ENCODE data around the gene ZNF296. TPM values are rescaled to one million over a fixed set of nuclear protein-coding genes. Genes with fewer than 3 reads are reported as not detected.

The ZNF296 gene
- 1.2 TPM for polyA plus RNA-seq (2013, experiment 1 of 2)
- polyA plus RNA-seq (2013, experiment 2 of 2), result 1.0 TPM

- peak within 1 kb of the TSS; percentile 96 for H2BK15ac ChIP-seq (ENCODE audit: low read length)
- H4K91ac ChIP-seq (ENCODE audit: low read depth, low read length, poor library complexity), result no peak within 1 kb of the TSS
- no peak within 1 kb of the TSS for H4K8ac ChIP-seq (ENCODE audit: low read depth, low read length)
- peak within 1 kb of the TSS; percentile 74 for H3K18ac ChIP-seq (ENCODE audit: low read length)
- H3K4me3 ChIP-seq (ENCODE audit: low read length in 2 of 2), result peak within 1 kb of the TSS; percentile 36 to 69
- no CpG with 5 or more reads among the region's 81 CpGs for WGBS, 2 donors (ENCODE audit: extremely low coverage in 2 of 2, insufficient read length in 2 of 2, insufficient replicate concordance in 1 of 2)
- H2AK5ac ChIP-seq (ENCODE audit: low read depth, low read length), result peak within 1 kb of the TSS; percentile 73
- peak within 1 kb of the TSS; percentile 77 for H3K4me2 ChIP-seq (ENCODE audit: insufficient read depth, low read length, poor library complexity, severe bottlenecking)
- peaks cover 5 to 27% (median 20%) of the 10 kb centered on the region in 3 experiments for H3K27me3 ChIP-seq (ENCODE audit: control insufficient read depth in 3 of 3, insufficient read depth in 3 of 3, low read depth in 1 of 3, low read length in 3 of 3)
- peak within 1 kb of the TSS; percentile 86 for H2AFZ ChIP-seq (ENCODE audit: low read length)
- H2BK5ac ChIP-seq (ENCODE audit: low read length), result no peak within 1 kb of the TSS
- H2BK120ac ChIP-seq (ENCODE audit: low read depth, low read length), result no peak within 1 kb of the TSS
- H3K14ac ChIP-seq (ENCODE audit: low read length), result no peak within 1 kb of the TSS
- H3K9me3 ChIP-seq (replicated peaks in 1 of 2; ENCODE audit: control insufficient read depth in 2 of 2, insufficient read depth in 1 of 2, low read depth in 1 of 2, low read length in 2 of 2), result no peaks in the 10 kb centered on the region
- H2BK12ac ChIP-seq (ENCODE audit: low read length), result peak within 1 kb of the TSS; percentile 58
- peak within 1 kb of the TSS; percentile 70 for H3K9ac ChIP-seq (ENCODE audit: low read depth, low read length, poor library complexity)
- peaks cover 6% of the 10 kb centered on the region for H3K79me1 ChIP-seq (ENCODE audit: low read depth, low read length)
- H3K27ac ChIP-seq (replicated peaks; ENCODE audit: low read length), result no peak within 1 kb of the TSS
- H3K23ac ChIP-seq (ENCODE audit: low read depth, low read length, poor library complexity), result peak within 1 kb of the TSS; percentile 98
- H3K4me1 ChIP-seq (ENCODE audit: control insufficient read depth in 2 of 2, insufficient read depth in 1 of 2, low read depth in 1 of 2, low read length in 2 of 2), result peaks cover 13 to 14% of the 10 kb centered on the region in 2 donors
- peaks cover 2 to 9% of the 10 kb centered on the region in 2 donors for H3K36me3 ChIP-seq (replicated peaks in 1 of 2; ENCODE audit: control insufficient read depth in 2 of 2, insufficient read depth in 2 of 2, low read length in 2 of 2)
- H3K4ac ChIP-seq (ENCODE audit: low read length), result no peak within 1 kb of the TSS
- peak; percentile 50 for DNase-seq (ENCODE audit: low spot score)
Measured at GRCh38 chr19:45076029-45076850, at the start of gene ZNF296. Gene ZNF296 (minus strand): TSS chr19:45076478. CDS start chr19:45076373, 105 bp downstream.

- H3K4me1 ChIP-seq (ENCODE audit: control insufficient read depth in 2 of 2, insufficient read depth in 1 of 2, low read depth in 1 of 2, low read length in 2 of 2), result peaks cover 0 to 4% of the 10 kb centered on the region in 2 donors
- DNase-seq (ENCODE audit: low spot score), result no peak
- no CpG with 5 or more reads among the region's 9 CpGs for WGBS, 2 donors (ENCODE audit: extremely low coverage in 2 of 2, insufficient read length in 2 of 2, insufficient replicate concordance in 1 of 2)
- no peak overlapping the region for H2BK12ac ChIP-seq (ENCODE audit: low read length)
- no peak overlapping the region for H2BK15ac ChIP-seq (ENCODE audit: low read length)
- no peak overlapping the region for H3K27ac ChIP-seq (replicated peaks; ENCODE audit: low read length)
- H3K9ac ChIP-seq (ENCODE audit: low read depth, low read length, poor library complexity), result no peak overlapping the region
- H3K4me3 ChIP-seq (ENCODE audit: low read length in 2 of 2), result no peak overlapping the region
- H2BK120ac ChIP-seq (ENCODE audit: low read depth, low read length), result no peak overlapping the region
- H2AFZ ChIP-seq (ENCODE audit: low read length), result no peak overlapping the region
- no peak overlapping the region for H3K4me2 ChIP-seq (ENCODE audit: insufficient read depth, low read length, poor library complexity, severe bottlenecking)
- no peak overlapping the region for H2AK5ac ChIP-seq (ENCODE audit: low read depth, low read length)
- peaks cover 23% of the 10 kb centered on the region for H3K79me1 ChIP-seq (ENCODE audit: low read depth, low read length)
- H3K36me3 ChIP-seq (replicated peaks in 1 of 2; ENCODE audit: control insufficient read depth in 2 of 2, insufficient read depth in 2 of 2, low read length in 2 of 2), result no peaks in the 10 kb centered on the region
- no peaks in the 10 kb centered on the region for H3K27me3 ChIP-seq (ENCODE audit: control insufficient read depth in 3 of 3, insufficient read depth in 3 of 3, low read depth in 1 of 3, low read length in 3 of 3)
- no peak overlapping the region for H3K23ac ChIP-seq (ENCODE audit: low read depth, low read length, poor library complexity)
- H2BK5ac ChIP-seq (ENCODE audit: low read length), result no peak overlapping the region
- no peak overlapping the region for H3K4ac ChIP-seq (ENCODE audit: low read length)
- H3K9me3 ChIP-seq (replicated peaks in 1 of 2; ENCODE audit: control insufficient read depth in 2 of 2, insufficient read depth in 1 of 2, low read depth in 1 of 2, low read length in 2 of 2), result no peaks in the 10 kb centered on the region
- no peak overlapping the region for H4K8ac ChIP-seq (ENCODE audit: low read depth, low read length)
- no peak overlapping the region for H4K91ac ChIP-seq (ENCODE audit: low read depth, low read length, poor library complexity)
- no peak overlapping the region for H3K14ac ChIP-seq (ENCODE audit: low read length)
- no peak overlapping the region for H3K18ac ChIP-seq (ENCODE audit: low read length)
Measured at GRCh38 chr19:45125360-45125759, 49.1 kb upstream of the ZNF296 start.

- no peak overlapping the region for H3K18ac ChIP-seq (ENCODE audit: low read length)
- no peak overlapping the region for H3K23ac ChIP-seq (ENCODE audit: low read depth, low read length, poor library complexity)
- peaks cover 26% of the 10 kb centered on the region for H3K79me1 ChIP-seq (ENCODE audit: low read depth, low read length)
- no peaks in the 10 kb centered on the region for H3K4me1 ChIP-seq (ENCODE audit: control insufficient read depth in 2 of 2, insufficient read depth in 1 of 2, low read depth in 1 of 2, low read length in 2 of 2)
- no peak overlapping the region for H2BK120ac ChIP-seq (ENCODE audit: low read depth, low read length)
- WGBS, 2 donors (ENCODE audit: extremely low coverage in 2 of 2, insufficient read length in 2 of 2, insufficient replicate concordance in 1 of 2), result no CpG with 5 or more reads among the region's 6 CpGs
- H4K91ac ChIP-seq (ENCODE audit: low read depth, low read length, poor library complexity), result no peak overlapping the region
- H3K14ac ChIP-seq (ENCODE audit: low read length), result no peak overlapping the region
- H2AK5ac ChIP-seq (ENCODE audit: low read depth, low read length), result no peak overlapping the region
- H3K4ac ChIP-seq (ENCODE audit: low read length), result no peak overlapping the region
- H3K9ac ChIP-seq (ENCODE audit: low read depth, low read length, poor library complexity), result no peak overlapping the region
- H3K27me3 ChIP-seq (ENCODE audit: control insufficient read depth in 3 of 3, insufficient read depth in 3 of 3, low read depth in 1 of 3, low read length in 3 of 3), result no peaks in the 10 kb centered on the region
- H3K36me3 ChIP-seq (replicated peaks in 1 of 2; ENCODE audit: control insufficient read depth in 2 of 2, insufficient read depth in 2 of 2, low read length in 2 of 2), result no peaks in the 10 kb centered on the region
- H3K9me3 ChIP-seq (replicated peaks in 1 of 2; ENCODE audit: control insufficient read depth in 2 of 2, insufficient read depth in 1 of 2, low read depth in 1 of 2, low read length in 2 of 2), result no peaks in the 10 kb centered on the region
- H3K27ac ChIP-seq (replicated peaks; ENCODE audit: low read length), result no peak overlapping the region
- no peak overlapping the region for H2BK5ac ChIP-seq (ENCODE audit: low read length)
- no peak overlapping the region for H2BK15ac ChIP-seq (ENCODE audit: low read length)
- H4K8ac ChIP-seq (ENCODE audit: low read depth, low read length), result no peak overlapping the region
- H3K4me3 ChIP-seq (ENCODE audit: low read length in 2 of 2), result no peak overlapping the region
- no peak for DNase-seq (ENCODE audit: low spot score)
- no peak overlapping the region for H2BK12ac ChIP-seq (ENCODE audit: low read length)
- no peak overlapping the region for H3K4me2 ChIP-seq (ENCODE audit: insufficient read depth, low read length, poor library complexity, severe bottlenecking)
- H2AFZ ChIP-seq (ENCODE audit: low read length), result no peak overlapping the region
Measured at GRCh38 chr19:45124021-45124420, 47.7 kb upstream of the ZNF296 start.

- Histone ChIP-seq H3K4me2 (ENCODE audit: insufficient read depth, low read length, poor library complexity, severe bottlenecking) (no peak overlapping the region), H2BK5ac (ENCODE audit: low read length) (no peak overlapping the region), H3K4me3 (ENCODE audit: low read length in 2 of 2) (no peak overlapping the region), H2AFZ (ENCODE audit: low read length) (no peak overlapping the region), H2BK120ac (ENCODE audit: low read depth, low read length) (no peak overlapping the region), H3K4ac (ENCODE audit: low read length) (no peak overlapping the region), H3K9ac (ENCODE audit: low read depth, low read length, poor library complexity) (no peak overlapping the region), H3K27ac (replicated peaks; ENCODE audit: low read length) (no peak overlapping the region), H4K91ac (ENCODE audit: low read depth, low read length, poor library complexity) (no peak overlapping the region), H4K8ac (ENCODE audit: low read depth, low read length) (no peak overlapping the region), H3K4me1 (ENCODE audit: control insufficient read depth in 2 of 2, insufficient read depth in 1 of 2, low read depth in 1 of 2, low read length in 2 of 2) (peaks cover 0 to 2% of the 10 kb centered on the region in 2 donors), H3K27me3 (ENCODE audit: control insufficient read depth in 3 of 3, insufficient read depth in 3 of 3, low read depth in 1 of 3, low read length in 3 of 3) (no peaks in the 10 kb centered on the region), H3K79me1 (ENCODE audit: low read depth, low read length) (peaks cover 27% of the 10 kb centered on the region), H3K23ac (ENCODE audit: low read depth, low read length, poor library complexity) (no peak overlapping the region), H2BK15ac (ENCODE audit: low read length) (no peak overlapping the region), H3K14ac (ENCODE audit: low read length) (no peak overlapping the region), H3K18ac (ENCODE audit: low read length) (no peak overlapping the region), H3K36me3 (replicated peaks in 1 of 2; ENCODE audit: control insufficient read depth in 2 of 2, insufficient read depth in 2 of 2, low read length in 2 of 2) (no peaks in the 10 kb centered on the region), H2BK12ac (ENCODE audit: low read length) (no peak overlapping the region), H3K9me3 (replicated peaks in 1 of 2; ENCODE audit: control insufficient read depth in 2 of 2, insufficient read depth in 1 of 2, low read depth in 1 of 2, low read length in 2 of 2) (no peaks in the 10 kb centered on the region), H2AK5ac (ENCODE audit: low read depth, low read length) (no peak overlapping the region)
- no peak for DNase-seq (ENCODE audit: low spot score)
- WGBS, 2 donors (ENCODE audit: extremely low coverage in 2 of 2, insufficient read length in 2 of 2, insufficient replicate concordance in 1 of 2), result no CpG with 5 or more reads among the region's 9 CpGs
Measured at GRCh38 chr19:45123440-45123850, 47.2 kb upstream of the ZNF296 start.
